Measurements from ENCODE around the gene MRPL34.

DNA sequence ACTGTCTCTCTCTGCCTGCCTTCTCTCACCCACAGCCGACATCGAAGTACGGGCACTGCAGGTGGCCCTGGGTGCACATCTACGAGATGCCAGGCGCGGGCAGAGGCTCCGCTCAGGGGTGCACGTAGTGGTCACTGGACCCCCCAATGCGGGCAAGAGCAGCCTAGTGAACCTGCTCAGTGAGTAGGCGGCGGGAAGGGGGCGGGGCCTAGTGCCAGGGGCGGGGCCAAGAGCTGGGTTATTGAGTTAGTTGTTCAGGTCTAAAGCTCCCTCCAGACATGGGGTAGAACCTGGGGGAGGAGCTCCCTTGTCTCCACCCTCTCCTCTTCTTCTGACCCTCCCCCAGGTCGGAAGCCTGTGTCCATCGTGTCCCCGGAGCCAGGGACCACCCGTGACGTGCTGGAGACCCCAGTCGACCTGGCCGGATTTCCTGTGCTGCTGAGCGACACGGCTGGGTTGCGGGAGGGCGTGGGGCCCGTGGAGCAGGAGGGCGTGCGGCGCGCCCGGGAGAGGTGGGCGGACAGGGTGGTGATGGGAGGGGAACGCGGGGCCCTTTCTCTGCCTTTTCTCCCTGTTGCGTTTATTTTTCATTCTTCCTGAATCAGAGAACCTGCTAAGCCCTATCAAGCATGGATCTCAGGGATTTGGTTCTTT lies 33.5 kb downstream of the MRPL34 start:
- no peak for TF ChIP-seq EZH2 (IDR thresholded peaks at IDR 0.05; ENCODE audit: low read length, missing control alignments)
- TF ChIP-seq, protein P1, sequence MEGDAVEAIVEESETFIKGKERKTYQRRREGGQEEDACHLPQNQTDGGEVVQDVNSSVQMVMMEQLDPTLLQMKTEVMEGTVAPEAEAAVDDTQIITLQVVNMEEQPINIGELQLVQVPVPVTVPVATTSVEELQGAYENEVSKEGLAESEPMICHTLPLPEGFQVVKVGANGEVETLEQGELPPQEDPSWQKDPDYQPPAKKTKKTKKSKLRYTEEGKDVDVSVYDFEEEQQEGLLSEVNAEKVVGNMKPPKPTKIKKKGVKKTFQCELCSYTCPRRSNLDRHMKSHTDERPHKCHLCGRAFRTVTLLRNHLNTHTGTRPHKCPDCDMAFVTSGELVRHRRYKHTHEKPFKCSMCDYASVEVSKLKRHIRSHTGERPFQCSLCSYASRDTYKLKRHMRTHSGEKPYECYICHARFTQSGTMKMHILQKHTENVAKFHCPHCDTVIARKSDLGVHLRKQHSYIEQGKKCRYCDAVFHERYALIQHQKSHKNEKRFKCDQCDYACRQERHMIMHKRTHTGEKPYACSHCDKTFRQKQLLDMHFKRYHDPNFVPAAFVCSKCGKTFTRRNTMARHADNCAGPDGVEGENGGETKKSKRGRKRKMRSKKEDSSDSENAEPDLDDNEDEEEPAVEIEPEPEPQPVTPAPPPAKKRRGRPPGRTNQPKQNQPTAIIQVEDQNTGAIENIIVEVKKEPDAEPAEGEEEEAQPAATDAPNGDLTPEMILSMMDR (conservative IDR thresholded peaks at IDR 0.05 in 1 of 2, IDR thresholded peaks at IDR 0.05 in 1 of 2; ENCODE audit: low read depth in 1 of 2, low read length in 2 of 2), result no peak
